ENCODE data around the gene DOK5. TPM values are rescaled to one million over a fixed set of nuclear protein-coding genes. Genes with fewer than 3 reads are reported as not detected.

DOK5 gene
- total and polyA plus RNA-seq, 2 of the 8 experiments (the other 6 are each of a cell fraction or from before 2014, with no cell fraction given): 8.9 to 15.0 TPM

- Histone ChIP-seq H4K91ac (replicated peaks; ENCODE audit: insufficient read length, low read length) (no peak overlapping the region), H4K20me1 (replicated peaks in 1 of 2; ENCODE audit: control insufficient read depth in 1 of 2, insufficient read depth in 2 of 2, low read length in 2 of 2) (no peaks in the 10 kb centered on the region)
These were observed 150.7 kb downstream of the DOK5 start for GRCh38 chr20:54626126-54626525.

More at GRCh38 chr20:54626126-54626525, 150.7 kb downstream of the DOK5 start:
- no peak overlapping the region for H4K5ac ChIP-seq (ENCODE audit: insufficient read length, low read depth, low read length)
- H3K27me3 ChIP-seq (replicated peaks in 1 of 4; ENCODE audit: control insufficient read depth in 3 of 4, extremely low read depth in 1 of 4, insufficient read depth in 3 of 4, low read length in 3 of 4): no peaks in the 10 kb centered on the region
- no peaks in the 10 kb centered on the region for H3K23me2 ChIP-seq (ENCODE audit: low read depth, low read length)
- H3K4ac ChIP-seq (replicated peaks; ENCODE audit: insufficient read length, low read depth, low read length): no peak overlapping the region
- no peak overlapping the region for H2BK12ac ChIP-seq (ENCODE audit: low read depth, low read length)
- H3K4me1 ChIP-seq (replicated peaks in 1 of 4; ENCODE audit: control insufficient read depth in 3 of 4, insufficient read depth in 4 of 4, low read length in 3 of 4): peaks cover 0 to 7% (median 4%) of the 10 kb centered on the region in 4 experiments; a peak in 5 of 7 replicates
- TF ChIP-seq RAD21 (IDR thresholded peaks at IDR 0.05 in 1 of 2, conservative IDR thresholded peaks at IDR 0.05 in 1 of 2; ENCODE audit: low read depth in 2 of 2, low read length in 2 of 2) (no peak), CTBP2 (IDR thresholded peaks at IDR 0.05; ENCODE audit: borderline replicate concordance, insufficient read depth, insufficient read length, low read length) (no peak), TBP (IDR thresholded peaks at IDR 0.05; ENCODE audit: low read depth, low read length) (no peak), ASH2L (IDR thresholded peaks at IDR 0.05; ENCODE audit: low read length) (no peak), CREB1 (IDR thresholded peaks at IDR 0.05) (no peak), CEBPB (IDR thresholded peaks at IDR 0.05; ENCODE audit: low read depth, low read length) (no peak), EZH2 (IDR thresholded peaks at IDR 0.05; ENCODE audit: low read depth, low read length, severe bottlenecking) (no peak), PHF8 (conservative IDR thresholded peaks at IDR 0.05; ENCODE audit: low read depth, low read length) (no peak), MAFK (IDR thresholded peaks at IDR 0.05; ENCODE audit: low read depth, low read length) (no peak)
- no peak overlapping the region for H4K8ac ChIP-seq (ENCODE audit: extremely low read depth, insufficient read depth, low read length)
- H3K4me3 ChIP-seq (ENCODE audit: extremely low read depth in 1 of 4, insufficient read depth in 2 of 4, low read depth in 3 of 4, low read length in 4 of 4): no peak overlapping the region
- H3K4me2 ChIP-seq (ENCODE audit: insufficient read depth in 1 of 2, low read depth in 2 of 2, low read length in 2 of 2): no peak overlapping the region
- H2AFZ ChIP-seq (ENCODE audit: low read length): no peak overlapping the region
- DNase-seq (ENCODE audit: low read depth in 1 of 2, low spot score in 2 of 2): no peak
- POLR2A ChIA-PET (ENCODE audit: partially characterized antibody): no interaction called here
- no peak overlapping the region for H3K56ac ChIP-seq (replicated peaks; ENCODE audit: insufficient read length, low read depth, low read length)
- CTCF ChIA-PET (ENCODE audit: partially characterized antibody): interaction anchor here (1.9 kb wide), 1 partner anchor 12 kb away, joined by 8 read pairs; no protein-coding TSS in a partner anchor
- H2BK20ac ChIP-seq (ENCODE audit: low read length): no peak overlapping the region
- no peak overlapping the region for H3K23ac ChIP-seq (ENCODE audit: insufficient read length)
- no peak for FAIRE-seq
- no peaks in the 10 kb centered on the region; a peak in 1 of 8 replicates for H3K36me3 ChIP-seq (ENCODE audit: control insufficient read depth in 2 of 4, insufficient read depth in 4 of 4, low read length in 3 of 4)
- WGBS, 2 experiments (ENCODE audit: extremely low coverage in 1 of 2, insufficient coverage in 1 of 2, insufficient read length in 1 of 2, insufficient replicate concordance in 2 of 2, low coverage in 1 of 2, low lambda C conversion rate in 2 of 2, missing lambda C conversion rate in 1 of 2): 90% methylated on average over 5 of the region's 5 CpGs; no CpG with 5 or more reads in 1 of the 2 experiments
- no peak overlapping the region for H3K9ac ChIP-seq (replicated peaks in 1 of 4; ENCODE audit: extremely low read depth in 1 of 4, low read depth in 3 of 4, low read length in 3 of 4)
- H2BK5ac ChIP-seq (ENCODE audit: low read depth, low read length): no peak overlapping the region
- no peak overlapping the region for H2BK120ac ChIP-seq (replicated peaks; ENCODE audit: low read depth, low read length)
- no peak overlapping the region for H3K14ac ChIP-seq (ENCODE audit: insufficient read length)
- H3K79me1 ChIP-seq (ENCODE audit: low read depth, low read length): no peaks in the 10 kb centered on the region
- no peaks in the 10 kb centered on the region for H3K79me2 ChIP-seq (ENCODE audit: control insufficient read depth in 1 of 2, insufficient read depth in 2 of 2, low read length in 2 of 2)
- H3K27ac ChIP-seq (ENCODE audit: low read depth, low read length): no peak overlapping the region
- H3K9me3 ChIP-seq (ENCODE audit: insufficient read depth in 2 of 2, low read depth in 1 of 2, low read length in 1 of 2): no peaks in the 10 kb centered on the region
- H2BK15ac ChIP-seq (ENCODE audit: low read length): no peak overlapping the region
- H3K18ac ChIP-seq (ENCODE audit: extremely low read depth, low read length): no peak overlapping the region
- no peak overlapping the region for H2AK5ac ChIP-seq (ENCODE audit: low read depth, low read length)
